WTC11 (cell line): ENCODE results near the gene HARS2. TPM values are rescaled to one million over a fixed set of nuclear protein-coding genes. Genes with fewer than 3 reads are reported as not detected.
A peak's percentile ranks its signal among the peaks of the same experiment; 100 is the strongest.

Experiments
- ATAC-seq: fragments of 200-7000 bp; cut with Tn5 transposase; 2 replicates; pipeline ENCODE4 v1.10.0; 2021; ENCODE audit warnings: mild to moderate bottlenecking, moderate library complexity
- CTCF ChIA-PET: fragments of 300-600 bp; sonication (Branson Sonifier 250); formaldehyde crosslinking; loops from one replicate; lab custom pipeline; 2021; ENCODE audit warnings: antibody characterized with exemption; lab: Charles Lee
- POLR2A ChIA-PET: fragments of 350-600 bp; sonication (Branson Sonifier 250); formaldehyde crosslinking; loops from one replicate; lab custom pipeline; 2021; ENCODE audit warnings: antibody characterized with exemption; lab: Charles Lee
- DNase-seq: peaks from one replicate; pipeline ENCODE4 v3.0.0; 2021; ENCODE audit warnings: low spot score
- H3K27ac Mint-ChIP-seq: 2 replicates; pipeline ENCODE4 v1.8.0; 2021; ENCODE audit warnings: mixed read lengths
- H3K27me3 Mint-ChIP-seq: 2 replicates; pipeline ENCODE4 v1.8.0; 2021; ENCODE audit warnings: low read depth, mild to moderate bottlenecking, moderate library complexity, mixed read lengths
- H3K36me3 Mint-ChIP-seq: 2 replicates; pipeline ENCODE4 v1.8.0; 2021; ENCODE audit warnings: mixed read lengths
- H3K4me1 Mint-ChIP-seq: 2 replicates; pipeline ENCODE4 v1.8.0; 2022; ENCODE audit warnings: mixed read lengths
- H3K4me3 Mint-ChIP-seq: 2 replicates; pipeline ENCODE4 v1.8.0; 2021; ENCODE audit warnings: mild to moderate bottlenecking, moderate library complexity, mixed read lengths
- H3K9me3 Mint-ChIP-seq: 2 replicates; pipeline ENCODE4 v1.8.0; 2021; ENCODE audit warnings: mixed read lengths
- ETV6 ChIP-seq: sonication (generic); formaldehyde crosslinking; IDR thresholded peaks from 2 replicates; pipeline ENCODE4 v1.8.1; 2022; ENCODE audit warnings: mild to moderate bottlenecking, missing genetic modification reagents
- FOXJ3 ChIP-seq: sonication (generic); formaldehyde crosslinking; IDR thresholded peaks from 2 replicates; pipeline ENCODE4 v1.9.0; 2021; ENCODE audit warnings: missing genetic modification reagents, mild to moderate bottlenecking, borderline replicate concordance
- FOXK1 ChIP-seq: sonication (generic); formaldehyde crosslinking; IDR thresholded peaks from 2 replicates; pipeline ENCODE4 v1.8.0; 2022; ENCODE audit warnings: mild to moderate bottlenecking, moderate library complexity, missing genetic modification reagents
- GRHL2 ChIP-seq: fragments of 250-450 bp; sonication (Bioruptor Pico); IDR thresholded peaks from 2 replicates; pipeline ENCODE4 v1.8.0; 2022; ENCODE audit warnings: mild to moderate bottlenecking, moderate library complexity; ENCODE audit not compliant: insufficient replicate concordance, severe bottlenecking
- KAT7 ChIP-seq: sonication (generic); formaldehyde crosslinking; IDR thresholded peaks from 2 replicates; pipeline ENCODE4 v1.8.1; 2023; ENCODE audit warnings: missing genetic modification reagents, mild to moderate bottlenecking, borderline replicate concordance
- NFE2L1 ChIP-seq: sonication (generic); formaldehyde crosslinking; IDR thresholded peaks from 2 replicates; pipeline ENCODE4 v1.8.1; 2023; ENCODE audit warnings: missing genetic modification reagents
- NFYB ChIP-seq: sonication (generic); formaldehyde crosslinking; conservative IDR thresholded peaks from 2 replicates; pipeline ENCODE4 v1.8.0; 2022; ENCODE audit warnings: low read depth, missing genetic modification reagents
- OVOL2 ChIP-seq: fragments of 250-450 bp; sonication (Bioruptor Pico); IDR thresholded peaks from 2 replicates; pipeline ENCODE4 v1.9.0; 2021; ENCODE audit warnings: mild to moderate bottlenecking, borderline replicate concordance
- RORB ChIP-seq: fragments of 250-450 bp; sonication (Bioruptor Pico); IDR thresholded peaks from 2 replicates; pipeline ENCODE4 v1.9.0; 2021; ENCODE audit warnings: mild to moderate bottlenecking
- SMAD4 ChIP-seq: sonication (generic); formaldehyde crosslinking; IDR thresholded peaks from 2 replicates; pipeline ENCODE4 v1.8.0; 2022; ENCODE audit warnings: mild to moderate bottlenecking, missing genetic modification reagents
- SP1 ChIP-seq: sonication (generic); formaldehyde crosslinking; conservative IDR thresholded peaks from 2 replicates; pipeline ENCODE4 v1.8.1; 2022; ENCODE audit warnings: missing genetic modification reagents
- TEAD1 ChIP-seq: sonication (generic); formaldehyde crosslinking; IDR thresholded peaks from 2 replicates; pipeline ENCODE4 v1.8.0; 2022; ENCODE audit warnings: mild to moderate bottlenecking, missing genetic modification reagents
- ZBTB21 ChIP-seq: sonication (generic); formaldehyde crosslinking; IDR thresholded peaks from 2 replicates; pipeline ENCODE4 v1.8.1; 2023; ENCODE audit warnings: mild to moderate bottlenecking, missing genetic modification reagents, borderline replicate concordance
- ZNF121 ChIP-seq: sonication (generic); formaldehyde crosslinking; IDR thresholded peaks from 2 replicates; pipeline ENCODE4 v1.8.0; 2023; ENCODE audit warnings: missing genetic modification reagents
- ZNF219 ChIP-seq: sonication (generic); formaldehyde crosslinking; IDR thresholded peaks from 2 replicates; pipeline ENCODE4 v1.8.0; 2023; ENCODE audit warnings: missing genetic modification reagents, mild to moderate bottlenecking, borderline replicate concordance
- ZNF317 ChIP-seq: sonication (generic); formaldehyde crosslinking; IDR thresholded peaks from 2 replicates; pipeline ENCODE4 v1.8.1; 2023; ENCODE audit warnings: low read depth, mild to moderate bottlenecking, moderate library complexity, missing genetic modification reagents, borderline replicate concordance
- total RNA-seq: library from RNA; stranded (reverse); gene quantifications from 3 replicates; pipeline ENCODE4 v1.2.3, GENCODE V29; 2021
- TF ChIP-seq, protein P1 (sequence below): fragments of 250-450 bp; sonication (Bioruptor Pico); conservative IDR thresholded peaks from 2 replicates; pipeline ENCODE4 v1.9.0; 2021; ENCODE audit warnings: mild to moderate bottlenecking
- TF ChIP-seq, protein P2 (sequence below): sonication (generic); formaldehyde crosslinking; IDR thresholded peaks from 2 replicates; pipeline ENCODE4 v1.8.0; 2022; ENCODE audit warnings: missing genetic modification reagents
- TF ChIP-seq, protein P3 (sequence below): sonication (generic); formaldehyde crosslinking; IDR thresholded peaks from 2 replicates; pipeline ENCODE4 v1.8.1; 2023; ENCODE audit warnings: mild to moderate bottlenecking, missing genetic modification reagents
- TF ChIP-seq, protein P4 (sequence below): sonication (generic); formaldehyde crosslinking; IDR thresholded peaks from 2 replicates; pipeline ENCODE4 v1.8.0; 2022; ENCODE audit warnings: mild to moderate bottlenecking, missing genetic modification reagents
- TF ChIP-seq, protein P5 (sequence below): sonication (generic); formaldehyde crosslinking; IDR thresholded peaks from 2 replicates; pipeline ENCODE4 v1.8.0; 2023; ENCODE audit warnings: mild to moderate bottlenecking, missing genetic modification reagents

HARS2 gene
- total RNA-seq, 1 experiment from 2014 or later, result 28.9 TPM

DNA sequence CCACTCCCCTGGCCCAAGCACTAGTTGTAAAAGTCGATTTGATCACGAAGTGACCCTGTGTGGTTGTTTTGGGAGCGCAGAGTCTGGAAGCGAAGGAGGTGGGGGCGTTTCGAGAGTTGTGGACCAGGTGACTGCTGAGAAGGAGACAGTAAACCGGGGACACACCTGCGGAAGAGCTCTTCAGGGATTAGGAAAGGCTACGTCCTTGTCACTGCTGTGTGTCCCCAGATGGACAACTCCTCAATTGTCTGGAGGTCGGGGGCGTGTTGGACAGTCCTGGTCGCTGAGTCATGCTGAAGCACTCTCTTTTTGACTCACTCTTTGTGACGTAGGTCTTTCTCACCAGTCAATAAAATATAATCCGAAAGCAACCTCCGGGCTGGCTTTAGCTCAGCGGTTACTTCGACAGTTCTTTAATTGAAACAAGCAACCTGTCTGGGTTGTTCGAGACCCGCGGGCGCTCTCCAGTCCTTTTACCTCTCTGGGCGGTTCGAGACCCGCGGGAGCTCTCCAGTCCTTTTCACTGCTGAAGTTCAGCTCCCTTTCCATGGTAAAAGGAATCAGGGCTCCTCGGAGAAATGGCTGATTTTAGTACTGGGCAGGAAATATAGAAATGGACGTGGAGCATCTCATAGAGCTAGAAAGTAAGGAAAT, 19.8 kb downstream of the HARS2 start:
- Mint-ChIP-seq H3K27me3 (no peaks in the 10 kb centered on the region), H3K36me3 (peaks cover 3% of the 10 kb centered on the region), H3K27ac (peak overlapping the region; percentile 77), H3K4me1 (peaks cover 4% of the 10 kb centered on the region; the same call in 1 of the 2 replicates)
- ChIA-PET CTCF (interaction anchor here (0.6 to 1.6 kb wide), 13 partner anchors 9 to 466 kb away, joined by 3 to 12 read pairs (median 4); partner anchors contain the start of genes CD14, EIF4EBP3, HARS1 and HARS2), POLR2A (interaction anchor here (0.6 to 1.7 kb wide), 4 partner anchors 11 to 164 kb away, joined by 3 to 10 read pairs (median 4); partner anchors contain the start of genes DND1, EIF4EBP3, IK and NDUFA2)
- DNase-seq, result peak; percentile 77
- TF ChIP-seq SP1 (CRISPR knock-in tag), result 0 out of 2 replicates have a peak, but pooled peaks have one; percentile 22
- TF ChIP-seq, protein P1, sequence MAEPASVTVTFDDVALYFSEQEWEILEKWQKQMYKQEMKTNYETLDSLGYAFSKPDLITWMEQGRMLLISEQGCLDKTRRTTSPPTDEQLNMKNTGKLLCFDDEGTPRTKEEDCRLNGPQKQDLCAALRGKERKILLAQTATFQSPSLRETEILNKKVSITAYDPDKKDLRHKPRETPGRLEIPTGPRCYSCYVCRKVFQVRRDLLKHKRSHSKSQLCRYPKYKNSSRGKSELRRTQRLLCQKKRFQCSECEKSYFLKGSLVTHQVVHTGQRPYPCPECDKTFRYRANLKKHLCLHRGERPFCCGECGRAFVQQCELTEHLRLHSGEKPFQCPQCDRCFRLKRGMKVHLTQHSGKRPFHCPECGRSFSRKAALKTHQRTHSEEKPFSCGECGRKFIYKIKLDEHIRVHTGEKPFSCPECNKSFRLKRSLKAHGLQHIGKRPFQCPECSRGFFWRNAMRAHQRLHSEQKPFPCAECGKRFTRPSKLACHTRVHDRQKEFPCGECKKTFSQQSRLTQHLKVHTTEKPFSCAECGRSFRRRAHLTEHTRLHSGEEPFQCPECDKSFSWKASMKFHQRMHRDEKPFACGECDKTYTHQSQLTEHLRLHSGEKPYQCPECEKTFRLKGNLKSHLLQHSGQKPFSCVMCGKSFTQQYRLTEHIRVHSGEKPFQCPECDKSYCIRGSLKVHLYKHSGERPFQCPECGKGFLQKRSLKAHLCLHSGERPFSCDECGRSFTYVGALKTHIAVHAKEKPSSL (CRISPR knock-in tag), result no peak
- TF ChIP-seq, protein P2, sequence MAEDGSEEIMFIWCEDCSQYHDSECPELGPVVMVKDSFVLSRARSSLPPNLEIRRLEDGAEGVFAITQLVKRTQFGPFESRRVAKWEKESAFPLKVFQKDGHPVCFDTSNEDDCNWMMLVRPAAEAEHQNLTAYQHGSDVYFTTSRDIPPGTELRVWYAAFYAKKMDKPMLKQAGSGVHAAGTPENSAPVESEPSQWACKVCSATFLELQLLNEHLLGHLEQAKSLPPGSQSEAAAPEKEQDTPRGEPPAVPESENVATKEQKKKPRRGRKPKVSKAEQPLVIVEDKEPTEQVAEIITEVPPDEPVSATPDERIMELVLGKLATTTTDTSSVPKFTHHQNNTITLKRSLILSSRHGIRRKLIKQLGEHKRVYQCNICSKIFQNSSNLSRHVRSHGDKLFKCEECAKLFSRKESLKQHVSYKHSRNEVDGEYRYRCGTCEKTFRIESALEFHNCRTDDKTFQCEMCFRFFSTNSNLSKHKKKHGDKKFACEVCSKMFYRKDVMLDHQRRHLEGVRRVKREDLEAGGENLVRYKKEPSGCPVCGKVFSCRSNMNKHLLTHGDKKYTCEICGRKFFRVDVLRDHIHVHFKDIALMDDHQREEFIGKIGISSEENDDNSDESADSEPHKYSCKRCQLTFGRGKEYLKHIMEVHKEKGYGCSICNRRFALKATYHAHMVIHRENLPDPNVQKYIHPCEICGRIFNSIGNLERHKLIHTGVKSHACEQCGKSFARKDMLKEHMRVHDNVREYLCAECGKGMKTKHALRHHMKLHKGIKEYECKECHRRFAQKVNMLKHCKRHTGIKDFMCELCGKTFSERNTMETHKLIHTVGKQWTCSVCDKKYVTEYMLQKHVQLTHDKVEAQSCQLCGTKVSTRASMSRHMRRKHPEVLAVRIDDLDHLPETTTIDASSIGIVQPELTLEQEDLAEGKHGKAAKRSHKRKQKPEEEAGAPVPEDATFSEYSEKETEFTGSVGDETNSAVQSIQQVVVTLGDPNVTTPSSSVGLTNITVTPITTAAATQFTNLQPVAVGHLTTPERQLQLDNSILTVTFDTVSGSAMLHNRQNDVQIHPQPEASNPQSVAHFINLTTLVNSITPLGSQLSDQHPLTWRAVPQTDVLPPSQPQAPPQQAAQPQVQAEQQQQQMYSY (CRISPR knock-in tag), result no peak
- TF ChIP-seq GRHL2 (CRISPR knock-in tag), result no peak
- TF ChIP-seq ZNF121 (CRISPR knock-in tag), result no peak
- TF ChIP-seq RORB (CRISPR knock-in tag), result no peak
- TF ChIP-seq ETV6, result no peak
- peak; percentile 89 for TF ChIP-seq NFE2L1 (CRISPR knock-in tag)
- no peak for TF ChIP-seq ZBTB21 (CRISPR knock-in tag)
- no peak for TF ChIP-seq OVOL2 (CRISPR knock-in tag)
- TF ChIP-seq FOXJ3 (CRISPR knock-in tag), result no peak
- no peak for TF ChIP-seq ZNF219
- TF ChIP-seq, all 79 proteins: peak for 2
- ATAC-seq, result peak; percentile 83
- no peaks in the 10 kb centered on the region for H3K9me3 Mint-ChIP-seq
- H3K4me3 Mint-ChIP-seq, result peak overlapping the region; percentile 92

DNA sequence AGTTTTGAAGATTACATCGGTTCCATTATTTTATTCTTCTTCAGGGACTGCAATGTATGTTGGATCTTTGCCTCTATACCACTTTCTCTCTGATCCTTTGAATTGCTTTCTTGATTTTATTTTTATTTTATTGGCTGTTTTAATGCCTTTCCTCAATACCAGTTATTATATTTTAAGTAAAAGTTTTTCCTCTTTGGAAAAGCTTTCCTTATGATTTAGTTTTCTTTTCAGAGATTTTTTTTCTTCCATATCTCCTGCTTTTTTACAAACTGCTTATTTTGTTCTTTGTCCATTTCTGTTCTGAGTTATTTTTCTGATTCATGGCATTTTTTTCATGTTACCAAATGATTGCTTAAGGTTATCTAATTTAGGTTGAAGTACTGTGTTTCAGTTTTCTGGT, 20.5 kb downstream of the HARS2 start:
- CTCF ChIA-PET, result interaction anchor here (0.6 to 1.6 kb wide), 8 partner anchors 8 to 467 kb away, joined by 3 to 12 read pairs (median 4); partner anchors contain the start of genes CD14, HARS1, HARS2 and TMCO6
- POLR2A ChIA-PET, result interaction anchor here (0.9 to 1.7 kb wide), 2 partner anchors 12 to 164 kb away, joined by 3 to 10 read pairs; partner anchors contain the start of genes EIF4EBP3 and ZMAT2
- TF ChIP-seq, protein P1 (CRISPR knock-in tag), result no peak
- TF ChIP-seq, protein P3, sequence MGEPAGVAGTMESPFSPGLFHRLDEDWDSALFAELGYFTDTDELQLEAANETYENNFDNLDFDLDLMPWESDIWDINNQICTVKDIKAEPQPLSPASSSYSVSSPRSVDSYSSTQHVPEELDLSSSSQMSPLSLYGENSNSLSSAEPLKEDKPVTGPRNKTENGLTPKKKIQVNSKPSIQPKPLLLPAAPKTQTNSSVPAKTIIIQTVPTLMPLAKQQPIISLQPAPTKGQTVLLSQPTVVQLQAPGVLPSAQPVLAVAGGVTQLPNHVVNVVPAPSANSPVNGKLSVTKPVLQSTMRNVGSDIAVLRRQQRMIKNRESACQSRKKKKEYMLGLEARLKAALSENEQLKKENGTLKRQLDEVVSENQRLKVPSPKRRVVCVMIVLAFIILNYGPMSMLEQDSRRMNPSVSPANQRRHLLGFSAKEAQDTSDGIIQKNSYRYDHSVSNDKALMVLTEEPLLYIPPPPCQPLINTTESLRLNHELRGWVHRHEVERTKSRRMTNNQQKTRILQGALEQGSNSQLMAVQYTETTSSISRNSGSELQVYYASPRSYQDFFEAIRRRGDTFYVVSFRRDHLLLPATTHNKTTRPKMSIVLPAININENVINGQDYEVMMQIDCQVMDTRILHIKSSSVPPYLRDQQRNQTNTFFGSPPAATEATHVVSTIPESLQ (CRISPR knock-in tag), result no peak
- TF ChIP-seq FOXK1, result no peak
- no peak for TF ChIP-seq ZNF317
- TF ChIP-seq KAT7 (CRISPR knock-in tag), result no peak
- TF ChIP-seq, protein P4, sequence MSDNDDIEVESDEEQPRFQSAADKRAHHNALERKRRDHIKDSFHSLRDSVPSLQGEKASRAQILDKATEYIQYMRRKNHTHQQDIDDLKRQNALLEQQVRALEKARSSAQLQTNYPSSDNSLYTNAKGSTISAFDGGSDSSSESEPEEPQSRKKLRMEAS, result no peak
- no peak for TF ChIP-seq SMAD4 (CRISPR knock-in tag)
- no peak for TF ChIP-seq NFYB
- no peak for TF ChIP-seq TEAD1 (CRISPR knock-in tag)
- TF ChIP-seq NFE2L1 (CRISPR knock-in tag), result no peak
- TF ChIP-seq, protein P5, sequence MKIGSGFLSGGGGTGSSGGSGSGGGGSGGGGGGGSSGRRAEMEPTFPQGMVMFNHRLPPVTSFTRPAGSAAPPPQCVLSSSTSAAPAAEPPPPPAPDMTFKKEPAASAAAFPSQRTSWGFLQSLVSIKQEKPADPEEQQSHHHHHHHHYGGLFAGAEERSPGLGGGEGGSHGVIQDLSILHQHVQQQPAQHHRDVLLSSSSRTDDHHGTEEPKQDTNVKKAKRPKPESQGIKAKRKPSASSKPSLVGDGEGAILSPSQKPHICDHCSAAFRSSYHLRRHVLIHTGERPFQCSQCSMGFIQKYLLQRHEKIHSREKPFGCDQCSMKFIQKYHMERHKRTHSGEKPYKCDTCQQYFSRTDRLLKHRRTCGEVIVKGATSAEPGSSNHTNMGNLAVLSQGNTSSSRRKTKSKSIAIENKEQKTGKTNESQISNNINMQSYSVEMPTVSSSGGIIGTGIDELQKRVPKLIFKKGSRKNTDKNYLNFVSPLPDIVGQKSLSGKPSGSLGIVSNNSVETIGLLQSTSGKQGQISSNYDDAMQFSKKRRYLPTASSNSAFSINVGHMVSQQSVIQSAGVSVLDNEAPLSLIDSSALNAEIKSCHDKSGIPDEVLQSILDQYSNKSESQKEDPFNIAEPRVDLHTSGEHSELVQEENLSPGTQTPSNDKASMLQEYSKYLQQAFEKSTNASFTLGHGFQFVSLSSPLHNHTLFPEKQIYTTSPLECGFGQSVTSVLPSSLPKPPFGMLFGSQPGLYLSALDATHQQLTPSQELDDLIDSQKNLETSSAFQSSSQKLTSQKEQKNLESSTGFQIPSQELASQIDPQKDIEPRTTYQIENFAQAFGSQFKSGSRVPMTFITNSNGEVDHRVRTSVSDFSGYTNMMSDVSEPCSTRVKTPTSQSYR (CRISPR knock-in tag), result no peak

More for the DNA sequence above, 20.5 kb downstream of the HARS2 start:
- Mint-ChIP-seq H3K27me3 (no peaks in the 10 kb centered on the region), H3K4me1 (peaks cover 4% of the 10 kb centered on the region; the same call in 1 of the 2 replicates), H3K36me3 (no peaks in the 10 kb centered on the region), H3K27ac (no peak overlapping the region), H3K4me3 (peak overlapping the region; percentile 92), H3K9me3 (no peaks in the 10 kb centered on the region)
- DNase-seq, result no peak
- ATAC-seq, result no peak
